SW480 (cell line): ENCODE results near the gene MTSS2.
A peak's percentile ranks its signal among the peaks of the same experiment; 100 is the strongest.

Experiments used
- DNase-seq: peaks from one replicate; pipeline ENCODE4 v3.0.0-alpha.2; 2016; ENCODE audit warnings: low spot score

MTSS2 gene

GRCh38 chr16:70687102-70687511 is 1.3 kb upstream of the MTSS2 start:
- peak; percentile 2 for DNase-seq

GRCh38 chr16:70686376-70687101 is 686 bp upstream of the MTSS2 start:
- DNase-seq, result no peak

- peak; percentile 14 for DNase-seq
These were observed 554 bp downstream of the MTSS2 start for GRCh38 chr16:70685061-70685937.

- no peak for DNase-seq
These were observed 1.4 kb downstream of the MTSS2 start for GRCh38 chr16:70684146-70685060.

GRCh38 chr16:70683146-70683944 is 2.5 kb downstream of the MTSS2 start:
- DNase-seq, result no peak

- DNase-seq, result no peak
These were observed 3.4 kb downstream of the MTSS2 start for GRCh38 chr16:70682239-70683145.

- no peak for DNase-seq
These were observed 4.2 kb downstream of the MTSS2 start for GRCh38 chr16:70681382-70682238.

GRCh38 chr16:70680495-70681381 is 5.1 kb downstream of the MTSS2 start:
- DNase-seq, result no peak

- no peak for DNase-seq
These were observed 6.0 kb downstream of the MTSS2 start for GRCh38 chr16:70679671-70680494.

- DNase-seq, result no peak
These were observed 6.8 kb downstream of the MTSS2 start for GRCh38 chr16:70678898-70679670.

GRCh38 chr16:70678121-70678897 is 7.5 kb downstream of the MTSS2 start:
- no peak for DNase-seq

- no peak for DNase-seq
These were observed 8.2 kb downstream of the MTSS2 start for GRCh38 chr16:70677499-70678120.

- DNase-seq, result no peak
These were observed 9.0 kb downstream of the MTSS2 start for GRCh38 chr16:70676675-70677498.

- no peak for DNase-seq
These were observed 9.9 kb downstream of the MTSS2 start for GRCh38 chr16:70675851-70676513.
